Testis (tissue), 3 donors: ENCODE measurements around the gene CNTNAP3B. TPM values are rescaled to one million over a fixed set of nuclear protein-coding genes. Genes with fewer than 3 reads are reported as not detected.
"Not testable (repeated sequence)": the region's sequence is repeated elsewhere in the genome, so short reads cannot be mapped to it uniquely, and the experiment has no call there.

ENCODE experiments used
- DNase-seq: peaks from one replicate; pipeline ENCODE4 v3.0.0-alpha.2; 2019
- H3K27ac ChIP-seq, 2 donors: fragments of 200-600 bp; sonication (generic); one replicate each; pipeline ENCODE4 v1.5.1; 2019
- H3K27me3 ChIP-seq: fragments of 200-600 bp; sonication (generic); one replicate; pipeline ENCODE4 v1.5.1; 2019
- H3K36me3 ChIP-seq: fragments of 200-600 bp; sonication (generic); one replicate; pipeline ENCODE4 v1.5.1; 2017; ENCODE audit warnings: low read depth; ENCODE audit errors: missing control alignments
- H3K4me1 ChIP-seq: fragments of 200-600 bp; sonication (generic); one replicate; pipeline ENCODE4 v1.5.1; 2019
- H3K4me3 ChIP-seq, 2 donors: fragments of 200-600 bp; sonication (generic); one replicate each; pipeline ENCODE4 v1.5.1; 2017 to 2019
- H3K9me3 ChIP-seq: fragments of 200-600 bp; sonication (generic); one replicate; pipeline ENCODE4 v1.5.1; 2017
- WGBS, 2 donors: methylation state at CpG; one replicate each; pipeline ENCODE4 v1.1.5; 2018; 5-methylcytosine and 5-hydroxymethylcytosine counted together
- intact Hi-C: fragments of 100-400 bp; cut with DNase I; formaldehyde crosslinking; loops from one replicate; pipeline ENCODE4 v1.15.1; 2023; ENCODE audit warnings: low total_unique reads
- polyA plus RNA-seq: library from polyadenylated mRNA; stranded (reverse); fragments of 350-450 nt; fragmentation: Illumina TruSeq; extraction: RNeasy Lipid Tissue Mini Kit (QIAGEN cat#74804); gene quantifications from one replicate; pipeline ENCODE4 v1.2.3, GENCODE V29; 2014; ENCODE audit warnings: low read depth, low replicate concordance; ENCODE audit not compliant: insufficient read depth
- total RNA-seq, 2 donors: library from RNA; depleted of rRNA; stranded (reverse); fragments of >200 nt; gene quantifications; one replicate each; pipeline ENCODE4 v1.2.3, GENCODE V29; 2016

The CNTNAP3B gene
- total and polyA plus RNA-seq, 3 donors from 2014 or later = 5.9 to 40.8 (median 26.2) TPM

GRCh38 chr9:42053874-42054273, 75.4 kb downstream of the CNTNAP3B start:
- DNase-seq, H3K4me3 ChIP-seq, intact Hi-C loops, H3K27me3 ChIP-seq, H3K36me3 ChIP-seq, H3K4me1 ChIP-seq, H3K9me3 ChIP-seq, H3K27ac ChIP-seq: not testable (repeated sequence)
- WGBS, 2 donors = 73% methylated on average over 1 of the region's 1 CpG; no CpG with 5 or more reads in 1 of the 2 donors

- H3K9me3 ChIP-seq, intact Hi-C loops: not testable (repeated sequence)
- WGBS, 2 donors = no CpG with 5 or more reads among the region's 2 CpGs
Measured at GRCh38 chr9:42050701-42051100, 78.5 kb downstream of the CNTNAP3B start.

GRCh38 chr9:42044422-42045010, 84.7 kb downstream of the CNTNAP3B start:
- H3K27me3 ChIP-seq, H3K9me3 ChIP-seq, intact Hi-C loops, H3K27ac ChIP-seq, H3K4me3 ChIP-seq, H3K36me3 ChIP-seq, DNase-seq, H3K4me1 ChIP-seq: not testable (repeated sequence)
- WGBS, 2 donors = 62 to 69% methylated on average over 5 to 9 of the region's 10 CpGs

More at GRCh38 chr9:42050701-42051100, 78.5 kb downstream of the CNTNAP3B start:
- H3K4me3 ChIP-seq, DNase-seq, H3K27me3 ChIP-seq, H3K27ac ChIP-seq, H3K36me3 ChIP-seq, H3K4me1 ChIP-seq: not testable (repeated sequence)

GRCh38 chr9:42033541-42033940, 95.7 kb downstream of the CNTNAP3B start:
- H3K27me3 ChIP-seq, H3K27ac ChIP-seq, H3K4me3 ChIP-seq, H3K9me3 ChIP-seq, H3K4me1 ChIP-seq, H3K36me3 ChIP-seq, intact Hi-C loops, DNase-seq: not testable (repeated sequence)
- no CpG with 5 or more reads among the region's 3 CpGs for WGBS, 2 donors

GRCh38 chr9:42020639-42021038, 108.6 kb downstream of the CNTNAP3B start:
- intact Hi-C loops, H3K9me3 ChIP-seq: not testable (repeated sequence)

GRCh38 chr9:42018220-42018922, 110.9 kb downstream of the CNTNAP3B start:
- H3K4me3 ChIP-seq, DNase-seq, H3K9me3 ChIP-seq, H3K27me3 ChIP-seq, H3K4me1 ChIP-seq, intact Hi-C loops, H3K36me3 ChIP-seq, H3K27ac ChIP-seq: not testable (repeated sequence)
- WGBS, 2 donors = 87 to 95% methylated on average over 6 to 7 of the region's 7 CpGs

More at GRCh38 chr9:42020639-42021038, 108.6 kb downstream of the CNTNAP3B start:
- not testable (repeated sequence) for H3K27me3 ChIP-seq, H3K4me1 ChIP-seq, H3K4me3 ChIP-seq, H3K27ac ChIP-seq, DNase-seq, H3K36me3 ChIP-seq

GRCh38 chr9:42014317-42014716, 114.9 kb downstream of the CNTNAP3B start:
- DNase-seq, H3K4me3 ChIP-seq, H3K9me3 ChIP-seq, H3K4me1 ChIP-seq, H3K36me3 ChIP-seq, H3K27ac ChIP-seq, H3K27me3 ChIP-seq, intact Hi-C loops: not testable (repeated sequence)
- no CpG with 5 or more reads among the region's 9 CpGs for WGBS, 2 donors

- H3K36me3 ChIP-seq, H3K27me3 ChIP-seq, H3K9me3 ChIP-seq, H3K4me3 ChIP-seq, H3K27ac ChIP-seq, DNase-seq, H3K4me1 ChIP-seq, intact Hi-C loops: not testable (repeated sequence)
- WGBS, 2 donors = no CpG with 5 or more reads among the region's 9 CpGs
Measured at GRCh38 chr9:41991607-41992006, 137.6 kb downstream of the CNTNAP3B start.

GRCh38 chr9:41980271-41980670, 149.0 kb downstream of the CNTNAP3B start:
- H3K4me3 ChIP-seq = not testable (repeated sequence)

GRCh38 chr9:41977965-41978600, 151.1 kb downstream of the CNTNAP3B start:
- H3K9me3 ChIP-seq, H3K4me1 ChIP-seq, H3K36me3 ChIP-seq, DNase-seq, intact Hi-C loops, H3K4me3 ChIP-seq, H3K27ac ChIP-seq, H3K27me3 ChIP-seq: not testable (repeated sequence)
- no CpG with 5 or more reads among the region's 5 CpGs for WGBS, 2 donors

More at GRCh38 chr9:41980271-41980670, 149.0 kb downstream of the CNTNAP3B start:
- DNase-seq, H3K9me3 ChIP-seq, H3K27ac ChIP-seq, H3K27me3 ChIP-seq, intact Hi-C loops, H3K4me1 ChIP-seq, H3K36me3 ChIP-seq: not testable (repeated sequence)
- no CpG with 5 or more reads among the region's 2 CpGs for WGBS, 2 donors

- H3K27ac ChIP-seq, H3K9me3 ChIP-seq, H3K4me1 ChIP-seq, H3K4me3 ChIP-seq, intact Hi-C loops, H3K36me3 ChIP-seq, H3K27me3 ChIP-seq, DNase-seq: not testable (repeated sequence)
- 70 to 72% methylated on average over 12 to 15 of the region's 17 CpGs for WGBS, 2 donors
Measured at GRCh38 chr9:41974906-41975305, 154.3 kb downstream of the CNTNAP3B start.

- H3K4me1 ChIP-seq, H3K27ac ChIP-seq, intact Hi-C loops, H3K4me3 ChIP-seq, DNase-seq, H3K9me3 ChIP-seq, H3K36me3 ChIP-seq, H3K27me3 ChIP-seq: not testable (repeated sequence)
- WGBS, 2 donors = 54% methylated on average over 33 of the region's 43 CpGs; no CpG with 5 or more reads in 1 of the 2 donors
Measured at GRCh38 chr9:41953007-41953406, 176.2 kb downstream of the CNTNAP3B start.
